Keratinocyte (primary cell): ENCODE data around the gene CLDN18. TPM values are rescaled to one million over a fixed set of nuclear protein-coding genes. Genes with fewer than 3 reads are reported as not detected.

Experiments
- DNase-seq: peaks from one replicate; pipeline ENCODE4 v3.0.0-alpha.2; 2011; ENCODE audit warnings: low read depth, missing footprints, low spot score
- FAIRE-seq: peaks from 2 replicates; lab custom pipeline; 2011; peaks lifted over from hg19 to GRCh38; lab: Jason Lieb, UNC
- H2AFZ ChIP-seq: 2 replicates; pipeline ENCODE4 v1.6.0; 2012; ENCODE audit warnings: low read length, control low read depth, inconsistent platforms; ENCODE audit not compliant: control insufficient read depth
- H3K27ac ChIP-seq: 2 replicates; pipeline ENCODE4 v1.5.1; 2011; ENCODE audit warnings: low read length; ENCODE audit not compliant: control insufficient read depth, insufficient read depth
- H3K27me3 ChIP-seq: 3 replicates; pipeline ENCODE4 v1.6.0; 2011; ENCODE audit warnings: low read length; ENCODE audit not compliant: control insufficient read depth, insufficient read depth; ENCODE audit errors: extremely low read depth
- H3K36me3 ChIP-seq, 2 experiments: 2 replicates in 1 of 2; 3 replicates in 1 of 2; pipeline ENCODE4 v1.5.1; 2011; ENCODE audit warnings: low read length in 2 of 2, mild to moderate bottlenecking in 1 of 2; ENCODE audit not compliant: control insufficient read depth in 2 of 2, insufficient read depth in 2 of 2; ENCODE audit errors: extremely low read depth in 1 of 2
- H3K4me1 ChIP-seq: 3 replicates; pipeline ENCODE4 v1.5.1; 2011; ENCODE audit warnings: low read length; ENCODE audit not compliant: control insufficient read depth, insufficient read depth; ENCODE audit errors: extremely low read depth
- H3K4me2 ChIP-seq: 3 replicates; pipeline ENCODE4 v1.6.0; 2011; ENCODE audit warnings: low read depth, low read length; ENCODE audit not compliant: control insufficient read depth, insufficient read depth; ENCODE audit errors: extremely low read depth
- H3K4me3 ChIP-seq, 3 experiments: fragments of 200-600 bp in 1 of 3; sonication (generic) in 1 of 3; 2 replicates in 2 of 3; 3 replicates in 1 of 3; pipeline ENCODE4 v1.5.1; 2011 to 2016; ENCODE audit warnings: low read length in 3 of 3, mild to moderate bottlenecking in 3 of 3, control low read depth in 2 of 3, inconsistent platforms in 1 of 3, low read depth in 1 of 3, mixed read lengths in 1 of 3, mixed run types in 1 of 3, moderate library complexity in 1 of 3; ENCODE audit not compliant: control insufficient read depth in 2 of 3, insufficient read depth in 2 of 3; ENCODE audit errors: extremely low read depth in 1 of 3
- H3K79me2 ChIP-seq: 2 replicates; pipeline ENCODE4 v1.6.0; 2012; ENCODE audit warnings: low read length; ENCODE audit not compliant: control insufficient read depth, insufficient read depth
- H3K9ac ChIP-seq: 3 replicates; pipeline ENCODE4 v1.6.0; 2011; ENCODE audit warnings: low read length; ENCODE audit not compliant: control insufficient read depth, insufficient read depth; ENCODE audit errors: extremely low read depth
- H3K9me1 ChIP-seq: 3 replicates; pipeline ENCODE4 v1.6.0; 2011; ENCODE audit warnings: low read length; ENCODE audit not compliant: control insufficient read depth, insufficient read depth; ENCODE audit errors: extremely low read depth
- H3K9me3 ChIP-seq: 2 replicates; pipeline ENCODE4 v1.5.1; 2012; ENCODE audit warnings: low read depth, low read length; ENCODE audit not compliant: control insufficient read depth
- H4K20me1 ChIP-seq: 3 replicates; pipeline ENCODE4 v1.6.0; 2011; ENCODE audit warnings: low read length; ENCODE audit not compliant: control insufficient read depth, insufficient read depth; ENCODE audit errors: extremely low read depth
- CTCF ChIP-seq, 3 experiments: IDR thresholded peaks in 1 of 3; conservative IDR thresholded peaks in 1 of 3; optimal IDR thresholded peaks in 1 of 3; 2 replicates in 2 of 3; 3 replicates in 1 of 3; pipeline versions ENCODE3 to v1.5.1; 2011; ENCODE audit warnings: low read length in 3 of 3, mild to moderate bottlenecking in 3 of 3, moderate library complexity in 2 of 3, control low read depth in 1 of 3, inconsistent platforms in 1 of 3; ENCODE audit not compliant: insufficient read depth in 2 of 3; ENCODE audit errors: extremely low read depth in 1 of 3
- EZH2 ChIP-seq: IDR thresholded peaks from one replicate; pipeline ENCODE4 v1.6.1; 2012; ENCODE audit warnings: inconsistent platforms, mild to moderate bottlenecking, low read length, moderate library complexity
- dilution Hi-C: fragments of 300-500 bp; cut with MboI; formaldehyde crosslinking; loops from one replicate; pipeline ENCODE4 v1.7.0; 2020; ENCODE audit warnings: low sequenced_read_pairs; ENCODE audit not compliant: extremely low pct_ligation_motif_present
- polyA plus RNA-seq, 5 experiments: library from polyadenylated mRNA; depleted of rRNA in 3 of 5; stranded (reverse) in 3 of 5; stranded (forward) in 1 of 5; unstranded in 1 of 5; fragments of >200 nt; gene quantifications; 1 replicate in 1 of 5; 2 replicates in 3 of 5; 3 replicates in 1 of 5; pipeline versions ENCODE4 v1.2.1 to v1.2.3, GENCODE V29; 2011 to 2012; ENCODE audit warnings: missing spikeins in 2 of 5, low read depth in 1 of 5, low replicate concordance in 1 of 5

The CLDN18 gene
- polyA plus RNA-seq, 1 donor (not counting 4 experiments of a cell fraction or from before 2014, with no cell fraction given), result not detected

GRCh38 chr3:138031536-138031935 lies 21.6 kb downstream of the CLDN18 start:
- dilution Hi-C loops, result no loop called here
- Histone ChIP-seq H3K36me3 (no peaks in the 10 kb centered on the region), H3K9me1 (no peaks in the 10 kb centered on the region), H3K4me2 (no peak overlapping the region), H3K9me3 (no peaks in the 10 kb centered on the region), H3K4me1 (no peaks in the 10 kb centered on the region), H2AFZ (no peak overlapping the region), H3K79me2 (no peaks in the 10 kb centered on the region), H3K27ac (no peak overlapping the region), H4K20me1 (no peaks in the 10 kb centered on the region), H3K27me3 (no peaks in the 10 kb centered on the region), H3K9ac (no peak overlapping the region), H3K4me3 (no peak overlapping the region)
- FAIRE-seq, result no peak
- DNase-seq, result no peak
- TF ChIP-seq EZH2 (no peak), CTCF (optimal IDR thresholded peaks at IDR 0.05 in 1 of 3, IDR thresholded peaks at IDR 0.05 in 1 of 3, conservative IDR thresholded peaks at IDR 0.05 in 1 of 3; ENCODE audit: extremely low read depth in 1 of 3, insufficient read depth in 2 of 3, low read length in 3 of 3) (no peak)

- Histone ChIP-seq H4K20me1 (no peaks in the 10 kb centered on the region), H3K4me2 (no peak overlapping the region), H3K4me3 (no peak overlapping the region), H3K79me2 (no peaks in the 10 kb centered on the region), H3K9me3 (no peaks in the 10 kb centered on the region), H3K27me3 (no peaks in the 10 kb centered on the region), H2AFZ (no peak overlapping the region), H3K9me1 (no peaks in the 10 kb centered on the region), H3K4me1 (no peaks in the 10 kb centered on the region), H3K9ac (no peak overlapping the region), H3K36me3 (no peaks in the 10 kb centered on the region), H3K27ac (no peak overlapping the region)
- DNase-seq (no peak), FAIRE-seq (no peak)
- dilution Hi-C loops, result no loop called here
- TF ChIP-seq EZH2 (no peak), CTCF (optimal IDR thresholded peaks at IDR 0.05 in 1 of 3, IDR thresholded peaks at IDR 0.05 in 1 of 3, conservative IDR thresholded peaks at IDR 0.05 in 1 of 3; ENCODE audit: extremely low read depth in 1 of 3, insufficient read depth in 2 of 3, low read length in 3 of 3) (no peak)
Measured at GRCh38 chr3:138032567-138032966, 22.6 kb downstream of the CLDN18 start.
